Adrenal gland (tissue), 12 donors: ENCODE results near the gene ZNF394. TPM values are rescaled to one million over a fixed set of nuclear protein-coding genes. Genes with fewer than 3 reads are reported as not detected.
A peak's percentile ranks its signal among the peaks of the same experiment; 100 is the strongest.

ENCODE experiments used
- DNase-seq, 7 donors: peaks; one replicate each; pipeline ENCODE4 v3.0.0-alpha.2; 2019 to 2020
- H3K27ac ChIP-seq, 5 donors: fragments of 200-600 bp; sonication (generic) in 4 of 5; 1 replicate in 3 of 5; 2 replicates in 2 of 5; pipeline versions ENCODE4 v1.5.1 to v1.8.0; 2016 to 2020; ENCODE audit warnings: mild to moderate bottlenecking in 1 of 5
- H3K27me3 ChIP-seq: fragments of 200-600 bp; 2 replicates; pipeline ENCODE4 v1.8.0; 2021
- H3K36me3 ChIP-seq, 2 donors: fragments of 200-600 bp; replicated peaks in 1 of 2; 1 replicate in 1 of 2; 2 replicates in 1 of 2; pipeline versions ENCODE4 v1.5.1 to v1.8.0; 2018 to 2022
- H3K4me1 ChIP-seq, 2 donors: fragments of 200-600 bp; replicated peaks in 1 of 2; 1 replicate in 1 of 2; 2 replicates in 1 of 2; pipeline versions ENCODE4 v1.5.1 to v1.8.0; 2018 to 2021
- H3K4me3 ChIP-seq, 4 donors: fragments of 200-600 bp; sonication (generic) in 3 of 4; one replicate each; pipeline ENCODE4 v1.5.1; 2016 to 2018
- H3K9me3 ChIP-seq, 3 donors: fragments of 200-600 bp; sonication (generic) in 1 of 3; replicated peaks in 1 of 3; 1 replicate in 2 of 3; 2 replicates in 1 of 3; pipeline versions ENCODE4 v1.5.1 to v1.8.0; 2016 to 2021
- POLR2A ChIP-seq, 2 donors: fragments of 450-650 bp; IDR thresholded peaks; one replicate each; pipeline ENCODE4 v1.6.1; 2017; ENCODE audit warnings: antibody characterized with exemption in 2 of 2, mild to moderate bottlenecking in 2 of 2, moderate library complexity in 1 of 2
- WGBS, 4 donors: extraction: QIAGEN DNeasy Blood & Tissue Kit in 2 of 4; methylation state at CpG; one replicate each; pipeline versions ENCODE4 v1.1.5 to v1.1.7; 2013 to 2017; 5-methylcytosine and 5-hydroxymethylcytosine counted together
- intact Hi-C, 2 donors: fragments of 100-400 bp; cut with DNase I; formaldehyde crosslinking; loops; one replicate each; pipeline versions ENCODE4 v1.14.1 to v1.15.0; 2022 to 2023
- polyA plus RNA-seq, 3 donors: library from polyadenylated mRNA; stranded (reverse); fragments of 200-250 nt in 2 of 3; fragments of 350-450 nt in 1 of 3; fragmentation: Illumina TruSeq in 1 of 3; extraction: RNeasy Lipid Tissue Mini Kit (QIAGEN cat#74804) in 1 of 3; gene quantifications; one replicate each; pipeline ENCODE4 v1.2.3, GENCODE V29; 2013 to 2014
- total RNA-seq, 9 donors: library from RNA; depleted of rRNA in 4 of 9; stranded (reverse); fragments of >200 nt in 4 of 9; fragments of 120-200 nt in 1 of 9; fragmentation: NEBNext Ultra II Directional in 1 of 9; extraction: Animal tissue kit (Norgen Biotek cat#: 25700) in 1 of 9; gene quantifications; one replicate each; pipeline versions ENCODE4 v1.1.0 to v1.2.4, GENCODE V29; 2013 to 2023
- TF ChIP-seq, protein P1 (sequence below), 6 experiments: fragments of 450-650 bp in 4 of 6; fragments of 200-600 bp in 2 of 6; sonication (generic) in 1 of 6; IDR thresholded peaks; 1 replicate in 5 of 6; 2 replicates in 1 of 6; pipeline versions ENCODE4 v1.5.1 to v1.8.0; 2016 to 2021; ENCODE audit warnings: antibody characterized with exemption in 6 of 6, mild to moderate bottlenecking in 2 of 6, moderate library complexity in 1 of 6
- donor health status: healthy with polysubstance abuse.
- donor health status: Bipolar disorder and iron deficiency.
- donor health status: DM: yes; HTN: yes; CAD: no.
- donor health status: DM: no; HTN: no; CAD: no.
- donor health status: DM: no; HTN: no; CAD: no.
- donor health status: DM: yes; HTN: yes; CAD: no.

ZNF394 gene
- total and polyA plus RNA-seq, 12 donors = 10.5 to 31.0 (median 22.8) TPM

DNA sequence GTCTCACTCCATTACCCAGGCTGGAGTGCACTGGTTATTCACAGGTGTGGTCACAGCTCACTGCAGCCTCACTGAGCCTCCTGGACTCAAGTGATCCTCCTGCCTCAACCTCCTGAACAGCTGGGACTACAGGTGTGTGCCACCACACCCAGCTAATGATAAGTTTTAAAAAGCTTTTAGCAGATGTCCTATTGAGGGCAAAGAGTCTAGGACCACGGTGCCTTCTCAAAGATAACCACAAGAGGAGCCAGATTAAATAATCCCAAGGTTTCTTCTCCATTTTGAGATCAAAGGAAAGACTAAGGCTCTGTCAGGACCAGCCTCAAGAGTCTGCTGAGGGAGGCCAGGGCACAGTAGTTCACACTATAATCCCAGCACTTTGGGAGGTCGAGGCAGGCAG is 38.9 kb downstream of the ZNF394 start:
- no peaks in the 10 kb centered on the region for H3K9me3 ChIP-seq
- 83 to 100% (median 87%) methylated on average over 1 to 2 of the region's 2 CpGs for WGBS, 4 donors
- H3K4me1 ChIP-seq = peaks cover 16 to 35% of the 10 kb centered on the region in 2 donors
- H3K36me3 ChIP-seq = peaks cover 0 to 39% of the 10 kb centered on the region in 2 donors
- H3K4me3 ChIP-seq = no peak overlapping the region
- intact Hi-C loops = no loop called here
- H3K27ac ChIP-seq = peak overlapping the region in 1 of 5 donors; percentile 31
- DNase-seq = no peak
- H3K27me3 ChIP-seq = no peaks in the 10 kb centered on the region
- TF ChIP-seq, protein P1, sequence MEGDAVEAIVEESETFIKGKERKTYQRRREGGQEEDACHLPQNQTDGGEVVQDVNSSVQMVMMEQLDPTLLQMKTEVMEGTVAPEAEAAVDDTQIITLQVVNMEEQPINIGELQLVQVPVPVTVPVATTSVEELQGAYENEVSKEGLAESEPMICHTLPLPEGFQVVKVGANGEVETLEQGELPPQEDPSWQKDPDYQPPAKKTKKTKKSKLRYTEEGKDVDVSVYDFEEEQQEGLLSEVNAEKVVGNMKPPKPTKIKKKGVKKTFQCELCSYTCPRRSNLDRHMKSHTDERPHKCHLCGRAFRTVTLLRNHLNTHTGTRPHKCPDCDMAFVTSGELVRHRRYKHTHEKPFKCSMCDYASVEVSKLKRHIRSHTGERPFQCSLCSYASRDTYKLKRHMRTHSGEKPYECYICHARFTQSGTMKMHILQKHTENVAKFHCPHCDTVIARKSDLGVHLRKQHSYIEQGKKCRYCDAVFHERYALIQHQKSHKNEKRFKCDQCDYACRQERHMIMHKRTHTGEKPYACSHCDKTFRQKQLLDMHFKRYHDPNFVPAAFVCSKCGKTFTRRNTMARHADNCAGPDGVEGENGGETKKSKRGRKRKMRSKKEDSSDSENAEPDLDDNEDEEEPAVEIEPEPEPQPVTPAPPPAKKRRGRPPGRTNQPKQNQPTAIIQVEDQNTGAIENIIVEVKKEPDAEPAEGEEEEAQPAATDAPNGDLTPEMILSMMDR (IDR thresholded peaks at IDR 0.05) = no peak
- TF ChIP-seq POLR2A (IDR thresholded peaks at IDR 0.05) = no peak

- Histone ChIP-seq H3K36me3 (peaks cover 0 to 44% of the 10 kb centered on the region in 2 donors), H3K4me1 (peaks cover 16 to 34% of the 10 kb centered on the region in 2 donors), H3K27ac (peak overlapping the region in 2 of 5 donors; percentile 31 to 47), H3K27me3 (no peaks in the 10 kb centered on the region), H3K4me3 (no peak overlapping the region), H3K9me3 (no peaks in the 10 kb centered on the region)
- TF ChIP-seq POLR2A (IDR thresholded peaks at IDR 0.05) = no peak
- TF ChIP-seq, protein P1 (IDR thresholded peaks at IDR 0.05) = no peak
- 74 to 86% (median 79%) methylated on average over 11 of the region's 11 CpGs for WGBS, 4 donors
- intact Hi-C loops = no loop called here
- no peak for DNase-seq
Measured at GRCh38 chr7:99460651-99461050, 39.4 kb downstream of the ZNF394 start.

GRCh38 chr7:99459087-99459486 is 41.0 kb downstream of the ZNF394 start:
- WGBS, 4 donors = 89 to 99% (median 95%) methylated on average over 8 of the region's 8 CpGs

GRCh38 chr7:99457650-99458493 is 42.2 kb downstream of the ZNF394 start:
- H3K27me3 ChIP-seq = no peaks in the 10 kb centered on the region
- DNase-seq = no peak
- no peaks in the 10 kb centered on the region for H3K9me3 ChIP-seq
- peaks cover 0 to 70% of the 10 kb centered on the region in 2 donors for H3K36me3 ChIP-seq
- 76 to 80% (median 78%) methylated on average over 17 to 26 of the region's 26 CpGs for WGBS, 4 donors
- TF ChIP-seq, protein P1 (IDR thresholded peaks at IDR 0.05) = no peak
- no peak for TF ChIP-seq POLR2A (IDR thresholded peaks at IDR 0.05)
- peaks cover 11 to 18% of the 10 kb centered on the region in 2 donors for H3K4me1 ChIP-seq
- H3K27ac ChIP-seq = no peak overlapping the region
- no peak overlapping the region for H3K4me3 ChIP-seq
- intact Hi-C loops = no loop called here

More at GRCh38 chr7:99459087-99459486, 41.0 kb downstream of the ZNF394 start:
- intact Hi-C loops = no loop called here
- no peaks in the 10 kb centered on the region for H3K27me3 ChIP-seq
- H3K27ac ChIP-seq = peak overlapping the region in 2 of 5 donors; percentile 25 to 47
- DNase-seq = no peak
- TF ChIP-seq POLR2A (IDR thresholded peaks at IDR 0.05) = no peak
- TF ChIP-seq, protein P1 (IDR thresholded peaks at IDR 0.05) = peak in 3 of 6 experiments; percentile 12 to 22 (median 14)
- no peak overlapping the region for H3K4me3 ChIP-seq
- peaks cover 11 to 22% of the 10 kb centered on the region in 2 donors for H3K4me1 ChIP-seq
- H3K9me3 ChIP-seq = no peaks in the 10 kb centered on the region
- H3K36me3 ChIP-seq = peaks cover 0 to 59% of the 10 kb centered on the region in 2 donors
